ENCODE results near the gene ENO3.
A peak's percentile ranks its signal among the peaks of the same experiment; 100 is the strongest.

The ENO3 gene

GRCh38 chr17:4948166-4948930 lies 2.6 kb upstream of the ENO3 start, which contains the start of gene PFN1:
TSS of gene PFN1 (minus strand) at chr17:4948530. CDS start at chr17:4948394, 136 bp downstream.
- no peak for TF ChIP-seq CTCF (IDR thresholded peaks at IDR 0.05; ENCODE audit: low read depth, low read length)
- peak within 1 kb of the TSS; percentile 77 for H3K4me3 ChIP-seq (ENCODE audit: low read depth, low read length)
- H3K9me3 ChIP-seq: no peaks in the 10 kb centered on the region
- peaks cover 24% of the 10 kb centered on the region for H3K36me3 ChIP-seq
- no peaks in the 10 kb centered on the region for H3K27me3 ChIP-seq
- peaks cover 4% of the 10 kb centered on the region for H3K4me1 ChIP-seq
- peak; percentile 80 for DNase-seq

- DNase-seq: peak; percentile 76
- TF ChIP-seq CTCF (IDR thresholded peaks at IDR 0.05; ENCODE audit: low read depth, low read length): no peak
- peaks cover 4% of the 10 kb centered on the region for H3K4me1 ChIP-seq
- no peaks in the 10 kb centered on the region for H3K27me3 ChIP-seq
- H3K9me3 ChIP-seq: no peaks in the 10 kb centered on the region
- peak overlapping the region; percentile 77 for H3K4me3 ChIP-seq (ENCODE audit: low read depth, low read length)
- peaks cover 24% of the 10 kb centered on the region for H3K36me3 ChIP-seq
Observed at GRCh38 chr17:4948931-4949320, 2.0 kb upstream of the ENO3 start.

GRCh38 chr17:4949321-4950074 lies 1.4 kb upstream of the ENO3 start:
- Histone ChIP-seq H3K4me1 (peaks cover 4% of the 10 kb centered on the region), H3K36me3 (peaks cover 21% of the 10 kb centered on the region), H3K4me3 (ENCODE audit: low read depth, low read length) (peak overlapping the region; percentile 77), H3K27me3 (no peaks in the 10 kb centered on the region), H3K9me3 (no peaks in the 10 kb centered on the region)
- no peak for TF ChIP-seq CTCF (IDR thresholded peaks at IDR 0.05; ENCODE audit: low read depth, low read length)
- peak; percentile 75 for DNase-seq

- TF ChIP-seq CTCF (IDR thresholded peaks at IDR 0.05; ENCODE audit: low read depth, low read length): no peak
- peak overlapping the region; percentile 56 for H3K4me3 ChIP-seq (ENCODE audit: low read depth, low read length)
- H3K36me3 ChIP-seq: peaks cover 13% of the 10 kb centered on the region
- DNase-seq: peak; percentile 79
- peaks cover 4% of the 10 kb centered on the region for H3K4me1 ChIP-seq
- no peaks in the 10 kb centered on the region for H3K27me3 ChIP-seq
- no peaks in the 10 kb centered on the region for H3K9me3 ChIP-seq
Observed at GRCh38 chr17:4950075-4950745, 709 bp upstream of the ENO3 start.

- no peak for TF ChIP-seq CTCF (IDR thresholded peaks at IDR 0.05; ENCODE audit: low read depth, low read length)
- Histone ChIP-seq H3K27me3 (no peaks in the 10 kb centered on the region), H3K36me3 (peaks cover 4% of the 10 kb centered on the region), H3K4me3 (ENCODE audit: low read depth, low read length) (peak overlapping the region; percentile 56; the same call in 1 of the 2 replicates), H3K4me1 (peaks cover 4% of the 10 kb centered on the region; the same call in 1 of the 2 replicates), H3K9me3 (no peaks in the 10 kb centered on the region)
- no peak for DNase-seq
Observed at GRCh38 chr17:4951486-4951885, 567 bp downstream of the ENO3 start.
